GM23248 (cell line): Measurements from ENCODE around the gene CLCN3. TPM values are rescaled to one million over a fixed set of nuclear protein-coding genes. Genes with fewer than 3 reads are reported as not detected.
"Not testable (repeated sequence)": the region's sequence is repeated elsewhere in the genome, so short reads cannot be mapped to it uniquely, and the experiment has no call there.

Source experiments
- DNase-seq: peaks from one replicate; pipeline ENCODE4 v3.0.0-alpha.2; 2015
- H2AFZ ChIP-seq: fragments of 200-600 bp; sonication (generic); 2 replicates; pipeline ENCODE4 v1.6.1; 2016; ENCODE audit warnings: antibody characterized with exemption
- H3F3A ChIP-seq: fragments of 200-600 bp; sonication (generic); 2 replicates; pipeline ENCODE4 v1.6.1; 2016; ENCODE audit warnings: mild to moderate bottlenecking, antibody characterized with exemption, mixed run types; ENCODE audit not compliant: insufficient read depth
- H3K27ac ChIP-seq: fragments of 200-600 bp; sonication (generic); 2 replicates; pipeline ENCODE4 v1.5.1; 2016; ENCODE audit warnings: mild to moderate bottlenecking
- H3K27me3 ChIP-seq: fragments of 200-600 bp; sonication (generic); replicated peaks from 2 replicates; pipeline ENCODE4 v1.6.1; 2016; ENCODE audit warnings: mild to moderate bottlenecking; ENCODE audit not compliant: insufficient read depth
- H3K36me3 ChIP-seq: fragments of 200-600 bp; sonication (generic); 2 replicates; pipeline ENCODE4 v1.6.1; 2016; ENCODE audit warnings: low read depth, mild to moderate bottlenecking
- H3K4me1 ChIP-seq: fragments of 200-600 bp; sonication (generic); 2 replicates; pipeline ENCODE4 v1.6.1; 2016; ENCODE audit warnings: mild to moderate bottlenecking; ENCODE audit not compliant: insufficient read depth
- H3K4me2 ChIP-seq: fragments of 200-600 bp; sonication (generic); one replicate; pipeline ENCODE4 v1.6.1; 2016; ENCODE audit warnings: mild to moderate bottlenecking; ENCODE audit not compliant: unreplicated experiment
- H3K4me3 ChIP-seq: fragments of 200-600 bp; sonication (generic); 2 replicates; pipeline ENCODE4 v1.5.1; 2016; ENCODE audit warnings: mild to moderate bottlenecking
- H3K79me2 ChIP-seq: fragments of 200-600 bp; sonication (generic); 2 replicates; pipeline ENCODE4 v1.6.1; 2016; ENCODE audit warnings: mild to moderate bottlenecking; ENCODE audit not compliant: insufficient read depth
- H3K9ac ChIP-seq: fragments of 200-600 bp; sonication (generic); 2 replicates; pipeline ENCODE4 v1.6.1; 2016; ENCODE audit warnings: mild to moderate bottlenecking
- H3K9me2 ChIP-seq: fragments of 200-600 bp; sonication (generic); 2 replicates; pipeline ENCODE4 v1.6.1; 2016; ENCODE audit warnings: mixed run types, mild to moderate bottlenecking, moderate library complexity; ENCODE audit not compliant: insufficient read depth
- H3K9me3 ChIP-seq: fragments of 200-600 bp; sonication (generic); one replicate; pipeline ENCODE4 v1.6.1; 2017; ENCODE audit warnings: low read depth
- H4K20me1 ChIP-seq: fragments of 200-600 bp; sonication (generic); 2 replicates; pipeline ENCODE4 v1.6.0; 2016; ENCODE audit not compliant: insufficient read depth
- EZH2 ChIP-seq: fragments of 200-600 bp; sonication (generic); IDR thresholded peaks from 2 replicates; pipeline ENCODE4 v1.6.1; 2018; ENCODE audit warnings: antibody characterized with exemption, mild to moderate bottlenecking; ENCODE audit not compliant: insufficient read depth, poor library complexity, severe bottlenecking
- EZH2phosphoT487 ChIP-seq: fragments of 200-600 bp; sonication (generic); IDR thresholded peaks from 2 replicates; pipeline ENCODE4 v1.6.1; 2018; ENCODE audit warnings: antibody characterized with exemption, moderate library complexity, mild to moderate bottlenecking, low read depth; ENCODE audit not compliant: insufficient read depth
- WGBS, 2 experiments: methylation state at CpG; one replicate each; pipeline ENCODE4 v1.1.6; 2015 to 2017; ENCODE audit warnings: low lambda C conversion rate in 2 of 2, low coverage in 1 of 2; ENCODE audit errors: missing lambda C conversion rate in 2 of 2; 5-methylcytosine and 5-hydroxymethylcytosine counted together
- in situ Hi-C: fragments of 300-500 bp; cut with MboI; formaldehyde crosslinking; loops from 2 replicates; pipeline ENCODE4 v1.15.0; 2020
- polyA plus RNA-seq: library from polyadenylated mRNA; unstranded; fragments of >200 nt; fragmentation: Nextera tagmentation; extraction: Ambion mirVana; gene quantifications from 2 replicates; pipeline ENCODE4 v1.2.1, GENCODE V29; 2016
- total RNA-seq: library from RNA; depleted of rRNA; stranded (reverse); fragments of >200 nt; shearing (Covaris generic); gene quantifications from 2 replicates; pipeline ENCODE4 v1.2.3, GENCODE V29; 2014

The CLCN3 gene
- total and polyA plus RNA-seq, 2 experiments from 2014 or later: 12.2 to 16.4 TPM

- Histone ChIP-seq H3K9me2 (no peaks in the 10 kb centered on the region), H3K27me3 (no peaks in the 10 kb centered on the region), H3K9me3 (no peaks in the 10 kb centered on the region), H3K79me2 (peaks cover 69% of the 10 kb centered on the region), H3K4me2 (peak overlapping the region; percentile 100), H4K20me1 (no peaks in the 10 kb centered on the region), H3K9ac (peak overlapping the region; percentile 98), H3K4me1 (peaks cover 20% of the 10 kb centered on the region), H3F3A (peaks cover 13% of the 10 kb centered on the region), H3K27ac (peak overlapping the region; percentile 95), H3K36me3 (no peaks in the 10 kb centered on the region), H2AFZ (no peak overlapping the region), H3K4me3 (peak overlapping the region; percentile 96)
- 47 to 59% methylated on average over 4 of the region's 4 CpGs for WGBS, 2 experiments
- no peak for TF ChIP-seq EZH2
- TF ChIP-seq EZH2phosphoT487: no peak
- peak; percentile 17 for DNase-seq
- in situ Hi-C loops: loop anchor here (25.0 kb wide), 1 partner anchor 415 kb away; the partner anchor contains the start of gene MFAP3L
These were observed 2.2 kb downstream of the CLCN3 start for GRCh38 chr4:169622566-169622965.

- WGBS, 2 experiments: 88 to 92% methylated on average over 6 of the region's 6 CpGs
- H3K4me2 ChIP-seq, H4K20me1 ChIP-seq, H3K9ac ChIP-seq, H3K4me3 ChIP-seq, H3K27me3 ChIP-seq, H3K9me3 ChIP-seq, H3K27ac ChIP-seq, H3K36me3 ChIP-seq, H2AFZ ChIP-seq, H3K9me2 ChIP-seq, DNase-seq: not testable (repeated sequence)
- H3F3A ChIP-seq: peaks cover 13% of the 10 kb centered on the region
- peaks cover 83% of the 10 kb centered on the region for H3K79me2 ChIP-seq
- in situ Hi-C loops: loop anchor here (25.0 kb wide), 1 partner anchor 413 kb away; the partner anchor contains the start of gene MFAP3L
- H3K4me1 ChIP-seq: peaks cover 13% of the 10 kb centered on the region
These were observed 3.6 kb downstream of the CLCN3 start for GRCh38 chr4:169624012-169624411.

DNA sequence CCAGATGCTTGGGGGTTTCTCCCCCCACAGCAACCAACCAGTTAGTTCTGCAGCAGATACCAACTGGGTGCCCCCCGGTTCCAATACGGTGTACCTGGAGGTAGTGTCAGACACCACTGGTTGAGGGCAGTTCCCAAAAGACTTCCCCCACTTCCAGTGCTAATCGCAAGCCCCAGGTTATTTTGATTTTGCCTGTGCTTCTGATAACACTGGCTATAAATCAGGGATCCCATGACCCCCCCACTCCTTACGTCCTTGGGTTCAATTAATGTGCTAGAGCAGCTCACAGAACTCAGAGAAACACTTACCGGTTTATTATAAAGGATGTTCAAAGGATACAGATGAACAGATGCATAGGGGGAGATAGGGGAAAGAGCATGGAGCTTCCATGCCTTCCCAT lies 5.5 kb downstream of the CLCN3 start:
- Histone ChIP-seq H4K20me1 (no peaks in the 10 kb centered on the region), H2AFZ (no peak overlapping the region), H3K27me3 (no peaks in the 10 kb centered on the region), H3K9me2 (no peaks in the 10 kb centered on the region), H3F3A (peaks cover 8% of the 10 kb centered on the region; the same call in 1 of the 2 replicates), H3K79me2 (peaks cover 99% of the 10 kb centered on the region), H3K4me2 (no peak overlapping the region), H3K4me3 (no peak overlapping the region), H3K36me3 (no peaks in the 10 kb centered on the region), H3K9me3 (no peaks in the 10 kb centered on the region), H3K9ac (no peak overlapping the region), H3K27ac (no peak overlapping the region), H3K4me1 (peaks cover 13% of the 10 kb centered on the region)
- no peak for DNase-seq
- TF ChIP-seq EZH2 (no peak), EZH2phosphoT487 (no peak)
- in situ Hi-C loops: no loop called here
- 96 to 99% methylated on average over 5 of the region's 5 CpGs for WGBS, 2 experiments

DNA sequence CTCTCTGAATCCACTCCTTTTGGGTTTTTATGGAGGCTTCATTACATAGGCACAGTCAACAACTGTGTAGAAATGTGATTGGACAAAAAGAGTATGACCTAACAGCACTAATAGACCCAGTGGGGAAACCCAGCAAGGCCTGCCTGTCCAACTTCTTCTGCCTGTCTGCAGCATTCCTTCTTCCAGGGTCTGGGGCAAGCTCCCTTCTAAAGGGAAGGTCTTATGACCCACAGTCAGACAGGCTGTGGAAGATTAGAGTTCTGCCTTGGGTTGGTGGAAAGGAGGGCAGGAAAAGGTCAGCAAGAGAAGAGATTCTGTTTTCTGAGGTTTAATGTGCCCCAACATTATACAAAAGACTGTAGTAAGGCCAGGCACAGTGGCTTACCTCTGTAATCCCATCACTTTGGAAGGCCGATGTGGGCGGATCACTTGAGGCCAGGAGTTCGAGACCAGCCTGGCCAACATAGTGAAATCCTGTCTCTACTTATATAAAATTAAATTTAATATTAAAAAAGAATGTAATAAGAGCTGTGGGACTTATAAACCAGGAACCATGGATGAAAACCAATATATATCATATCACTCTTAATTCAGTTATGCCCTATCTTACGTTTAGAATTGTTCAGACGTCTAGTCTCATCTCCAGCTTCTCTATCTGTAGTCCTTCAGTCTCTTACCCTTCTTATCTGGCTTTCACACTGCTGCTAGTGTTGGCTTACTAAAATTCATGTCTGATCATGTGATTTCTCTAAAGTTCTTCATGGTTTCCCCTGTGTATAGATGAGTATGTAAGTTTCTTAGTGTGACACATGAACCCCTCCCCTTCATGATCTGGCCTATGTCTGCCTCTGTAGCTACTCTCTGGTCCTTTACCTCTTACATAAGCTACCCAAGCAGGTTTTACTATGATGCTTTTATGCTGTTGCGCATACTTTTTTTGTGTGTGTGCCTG lies 6.2 kb downstream of the CLCN3 start:
- in situ Hi-C loops: no loop called here
- Histone ChIP-seq H3K9me2 (no peaks in the 10 kb centered on the region), H3K9me3 (no peaks in the 10 kb centered on the region), H3K4me1 (peaks cover 10% of the 10 kb centered on the region), H3K36me3 (no peaks in the 10 kb centered on the region), H3K27me3 (no peaks in the 10 kb centered on the region), H2AFZ (no peak overlapping the region), H3F3A (0 out of 2 replicates have a peak, but pooled peaks cover 5% of the 10 kb centered on the region), H3K4me3 (no peak overlapping the region), H3K79me2 (peaks cover 99% of the 10 kb centered on the region), H4K20me1 (no peaks in the 10 kb centered on the region), H3K9ac (no peak overlapping the region), H3K4me2 (no peak overlapping the region), H3K27ac (no peak overlapping the region)
- 97 to 99% methylated on average over 6 of the region's 6 CpGs for WGBS, 2 experiments
- no peak for DNase-seq
- TF ChIP-seq EZH2 (no peak), EZH2phosphoT487 (no peak)
